ENCODE data around the gene CNNM2.

GRCh38 chr10:103040418-103040817, 122.3 kb downstream of the CNNM2 start:
- TF ChIP-seq CTCF (IDR thresholded peaks at IDR 0.05; ENCODE audit: low read length) (no peak), EZH2 (IDR thresholded peaks at IDR 0.05; ENCODE audit: borderline replicate concordance, low read length) (no peak)
